Fibroblast of skin of abdomen (primary cell): ENCODE data around the gene GCM1. TPM values are rescaled to one million over a fixed set of nuclear protein-coding genes. Genes with fewer than 3 reads are reported as not detected.
"Not testable (repeated sequence)": the region's sequence is repeated elsewhere in the genome, so short reads cannot be mapped to it uniquely, and the experiment has no call there.

Experiments
- DNase-seq: peaks from one replicate; pipeline ENCODE4 v3.0.0-alpha.2; 2013
- polyA plus RNA-seq, 2 experiments: library from polyadenylated mRNA; unstranded; fragments of 120-200 nt; gene quantifications; one replicate each; pipeline ENCODE4 v1.2.1, GENCODE V29; 2013; ENCODE audit not compliant: insufficient read length in 2 of 2

Gene GCM1, protein sequence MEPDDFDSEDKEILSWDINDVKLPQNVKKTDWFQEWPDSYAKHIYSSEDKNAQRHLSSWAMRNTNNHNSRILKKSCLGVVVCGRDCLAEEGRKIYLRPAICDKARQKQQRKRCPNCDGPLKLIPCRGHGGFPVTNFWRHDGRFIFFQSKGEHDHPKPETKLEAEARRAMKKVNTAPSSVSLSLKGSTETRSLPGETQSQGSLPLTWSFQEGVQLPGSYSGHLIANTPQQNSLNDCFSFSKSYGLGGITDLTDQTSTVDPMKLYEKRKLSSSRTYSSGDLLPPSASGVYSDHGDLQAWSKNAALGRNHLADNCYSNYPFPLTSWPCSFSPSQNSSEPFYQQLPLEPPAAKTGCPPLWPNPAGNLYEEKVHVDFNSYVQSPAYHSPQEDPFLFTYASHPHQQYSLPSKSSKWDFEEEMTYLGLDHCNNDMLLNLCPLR
- not detected for polyA plus RNA-seq (2013, experiment 1 of 2; ENCODE audit: insufficient read length)
- not detected for polyA plus RNA-seq (2013, experiment 2 of 2; ENCODE audit: insufficient read length)

GRCh38 chr6:53148684-53149083 lies at the start of gene GCM1:
TSS of gene GCM1 (minus strand) at chr6:53148841. CDS start at chr6:53145632, 3,209 bp downstream.
- no peak for DNase-seq

DNA sequence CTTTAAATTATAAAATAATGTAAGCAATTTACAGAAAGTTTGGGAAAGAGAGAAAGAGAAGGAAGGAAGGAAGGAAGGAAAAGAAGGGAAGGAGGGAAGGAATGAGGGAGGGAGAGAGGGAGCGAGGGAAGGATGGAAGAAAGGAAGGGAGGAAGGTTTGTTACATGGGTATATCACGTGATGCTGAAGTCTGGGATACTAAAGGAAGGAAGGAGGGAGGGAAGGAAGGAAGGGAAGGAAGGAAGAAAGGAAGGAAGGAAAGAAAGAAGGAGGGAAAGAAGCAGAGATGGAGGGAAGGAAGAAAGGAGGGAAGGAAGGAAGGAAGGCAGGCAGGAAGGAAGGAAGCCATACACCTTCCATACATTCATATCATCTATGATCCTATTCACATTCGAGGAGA lies 48.9 kb upstream of the GCM1 start:
- no peak for DNase-seq

DNA sequence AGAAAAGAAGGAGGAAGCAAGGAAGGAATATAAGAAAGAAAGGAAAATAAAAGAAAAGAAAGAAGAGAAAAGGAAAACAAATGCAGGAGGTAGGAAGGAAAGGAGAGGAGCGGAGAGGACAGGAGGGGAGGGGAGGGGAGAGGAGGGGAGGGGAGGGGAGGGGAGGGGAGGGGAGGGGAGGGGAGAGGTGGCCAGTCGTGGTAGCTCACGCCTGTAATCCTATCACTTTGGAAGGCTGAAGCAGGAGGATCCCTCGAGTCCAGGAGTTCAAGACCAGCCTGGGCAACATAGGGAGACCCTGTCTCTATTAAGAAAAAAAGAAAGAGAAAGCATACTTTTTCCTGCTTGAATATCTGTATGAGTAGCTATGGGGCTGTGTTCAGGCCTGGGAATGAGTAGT lies 46.4 kb upstream of the GCM1 start:
- no peak for DNase-seq

- no peak for DNase-seq
These were observed 44.1 kb upstream of the GCM1 start for GRCh38 chr6:53192682-53193188.

DNA sequence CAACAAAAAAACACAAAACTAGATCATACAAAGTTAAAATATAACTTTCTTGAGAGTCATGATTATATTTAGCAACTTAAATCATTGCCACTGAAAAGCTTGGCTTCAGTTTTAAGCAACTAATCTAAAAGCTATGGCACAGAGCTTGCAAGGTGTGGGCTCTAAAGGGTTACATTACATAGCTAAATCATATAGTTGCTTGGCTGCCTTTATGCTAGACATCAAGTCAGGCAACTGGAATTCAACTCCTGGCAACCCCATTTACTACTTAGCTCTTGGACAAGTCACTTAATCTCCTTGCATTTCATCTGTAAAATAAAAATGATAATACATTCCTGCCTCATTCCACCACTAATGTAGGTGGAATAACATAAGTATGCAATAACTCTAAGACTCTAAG lies 40.9 kb upstream of the GCM1 start:
- DNase-seq: peak; percentile 72

GRCh38 chr6:53188833-53189232 lies 40.2 kb upstream of the GCM1 start:
- no peak for DNase-seq

DNA sequence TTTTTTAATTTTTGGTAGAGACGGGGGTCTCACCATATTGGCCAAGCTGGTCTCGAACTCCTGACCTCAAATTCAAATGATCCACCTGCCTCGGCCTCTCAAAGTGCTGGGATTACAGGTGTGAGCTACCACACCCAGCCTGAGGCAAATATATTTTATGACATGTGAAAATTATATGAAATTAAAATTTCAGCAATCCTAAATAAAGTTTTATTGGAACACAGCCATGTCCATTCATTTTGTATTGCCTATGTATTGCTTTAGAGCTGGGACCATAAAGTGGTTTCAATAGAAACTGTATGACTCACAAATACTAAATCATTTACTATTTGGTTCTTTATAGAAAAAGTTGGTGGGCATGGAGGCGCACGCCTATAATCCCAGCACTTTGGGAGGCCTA lies 32.0 kb upstream of the GCM1 start:
- DNase-seq: no peak

DNA sequence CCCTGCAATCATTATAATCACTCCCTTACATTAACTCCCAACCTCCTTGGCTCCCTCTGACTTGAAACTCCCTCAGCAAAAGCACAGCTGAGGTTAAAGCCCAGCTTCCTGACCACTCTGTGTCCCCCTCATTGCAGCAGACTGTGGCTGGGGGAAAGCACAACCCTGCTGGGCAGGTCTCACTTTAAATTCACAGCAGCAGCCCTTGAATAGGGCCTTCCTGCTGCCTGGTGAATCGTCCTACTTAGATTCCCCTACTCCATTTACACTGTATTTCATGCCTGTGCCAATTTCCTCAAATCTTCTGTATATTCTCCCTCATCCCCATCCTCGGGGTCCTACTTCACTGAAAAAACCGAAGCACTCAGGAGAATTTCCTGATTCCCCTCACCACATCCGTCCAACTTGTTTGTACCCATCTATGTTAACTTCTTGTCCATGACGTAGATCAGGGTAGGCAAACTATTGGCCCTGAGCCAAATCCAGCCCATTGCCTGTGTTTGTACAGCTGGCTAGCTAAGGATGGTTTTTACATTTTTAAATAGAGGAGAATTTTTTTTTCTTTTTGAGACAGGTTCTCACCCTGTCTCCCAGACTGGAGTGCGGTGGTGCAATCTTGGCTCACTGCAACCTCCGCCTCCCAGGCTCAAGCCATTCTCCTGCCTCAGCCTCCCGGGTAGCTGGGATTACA lies 31.5 kb upstream of the GCM1 start:
- DNase-seq: no peak

DNA sequence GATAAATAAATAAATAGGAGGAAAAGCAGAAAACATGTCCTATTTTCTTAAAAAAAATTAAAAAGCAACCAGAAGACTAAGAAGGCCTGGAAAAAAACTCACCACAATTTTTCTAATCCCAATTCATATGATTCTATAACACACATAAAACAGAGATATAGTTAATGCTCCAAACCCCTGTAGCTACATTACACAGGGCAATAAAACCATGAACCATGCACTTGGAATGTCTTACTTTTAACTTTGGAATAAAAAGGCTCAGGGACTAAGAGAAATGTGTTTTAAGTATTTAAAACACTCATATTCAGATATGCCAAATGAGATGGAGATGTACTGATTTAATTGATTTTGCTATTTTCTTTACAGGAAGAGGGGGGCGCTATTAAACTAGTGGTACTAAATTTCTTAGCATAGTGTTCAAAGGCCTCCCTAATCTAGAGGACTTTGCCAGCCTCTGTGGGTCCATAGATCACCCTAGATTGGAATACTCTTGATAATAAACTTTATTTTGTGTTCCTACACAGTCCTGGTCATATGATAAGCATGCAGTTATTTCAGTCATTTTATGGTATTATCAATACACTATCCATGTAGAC lies 30.3 kb upstream of the GCM1 start:
- DNase-seq: no peak

DNA sequence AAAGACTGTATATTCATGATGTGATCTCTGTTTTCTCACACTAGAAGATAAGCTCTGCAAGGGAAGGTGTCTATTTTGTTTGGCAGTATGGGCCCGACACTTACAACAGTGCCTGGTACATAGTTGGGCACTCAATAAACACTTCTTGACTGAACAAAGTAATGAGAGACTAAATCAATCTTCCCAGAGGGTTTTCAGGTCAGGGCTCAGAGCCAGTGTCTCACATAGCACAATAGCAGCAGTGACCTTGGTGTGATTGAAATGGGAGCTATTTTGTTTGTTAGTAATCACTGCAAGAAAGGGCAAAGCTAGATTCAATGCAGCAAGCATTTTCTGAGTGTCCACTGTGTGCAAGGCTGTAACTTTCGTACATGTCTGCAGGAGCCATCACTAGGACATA lies 26.4 kb upstream of the GCM1 start:
- DNase-seq: no peak

GRCh38 chr6:53172468-53172803 lies 23.8 kb upstream of the GCM1 start:
- DNase-seq: no peak

DNA sequence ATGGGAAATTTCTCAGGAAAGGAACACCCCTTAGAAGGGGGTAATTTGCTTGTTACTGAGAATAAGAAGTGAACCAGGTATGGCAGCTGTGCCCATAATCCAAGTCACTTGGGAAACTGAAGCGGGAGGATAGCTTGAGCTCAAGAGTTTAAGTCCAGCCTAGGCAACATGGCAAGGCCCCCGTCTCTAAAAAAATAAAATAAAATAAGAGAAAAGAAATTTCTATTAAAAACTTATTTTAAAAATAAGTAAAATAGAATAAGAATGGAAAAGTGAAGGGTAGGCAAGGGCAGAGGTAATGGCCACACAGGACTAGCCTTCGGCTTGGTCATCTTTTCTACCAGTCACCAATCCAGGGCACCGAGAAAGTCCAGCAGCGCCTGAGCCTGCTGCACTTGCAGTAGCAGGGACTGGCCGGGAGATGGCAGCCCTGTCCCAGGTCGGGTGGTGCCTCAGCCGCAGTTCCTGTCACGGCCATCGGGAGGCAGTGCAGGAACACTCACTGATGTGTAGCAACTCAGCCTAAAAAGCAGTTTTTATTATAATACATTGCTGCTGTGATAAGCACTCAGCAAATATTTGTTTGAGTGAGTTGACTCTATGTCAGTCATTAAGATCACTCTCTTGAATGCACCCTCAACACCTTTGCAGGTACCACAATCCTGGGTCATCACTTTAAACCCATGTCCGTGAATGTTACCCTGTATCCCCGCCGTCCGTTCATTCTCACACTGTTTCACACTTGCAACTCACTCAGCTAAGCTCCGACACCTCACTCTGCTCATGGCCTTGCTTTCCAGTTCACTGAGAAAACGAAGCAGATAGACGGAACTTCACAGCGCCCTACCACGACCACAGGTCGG lies 23.2 kb upstream of the GCM1 start:
- peak; percentile 69 for DNase-seq

- peak; percentile 80 for DNase-seq
These were observed 20.1 kb upstream of the GCM1 start for GRCh38 chr6:53168516-53169267.

GRCh38 chr6:53165293-53165692 lies 16.7 kb upstream of the GCM1 start:
- peak; percentile 21 for DNase-seq

- DNase-seq: no peak
These were observed 14.0 kb upstream of the GCM1 start for GRCh38 chr6:53162606-53163005.

GRCh38 chr6:53161481-53162009 lies 12.9 kb upstream of the GCM1 start:
- no peak for DNase-seq

DNA sequence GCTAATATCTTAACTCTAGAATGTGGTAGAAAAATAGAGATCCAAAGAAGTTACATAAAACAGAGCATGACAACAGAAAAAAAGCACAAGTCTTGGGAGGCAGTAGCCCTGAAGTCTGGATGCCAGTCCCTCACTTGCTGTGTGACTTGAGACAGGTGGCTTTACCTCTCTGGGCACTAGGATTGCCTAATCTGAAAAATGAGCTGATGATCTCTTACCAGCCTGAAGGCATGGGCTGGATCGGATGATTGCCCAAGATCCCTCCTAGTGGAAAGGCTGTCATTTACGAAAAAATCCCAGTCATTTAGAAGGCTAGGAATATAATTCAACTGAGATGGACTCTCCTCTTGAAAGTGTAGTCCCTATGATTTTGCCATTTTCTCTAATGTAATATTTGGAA lies 10.9 kb upstream of the GCM1 start:
- DNase-seq: no peak

- not testable (repeated sequence) for DNase-seq
These were observed 9.4 kb upstream of the GCM1 start for GRCh38 chr6:53158076-53158475.

GRCh38 chr6:53155279-53155678 lies 6.6 kb upstream of the GCM1 start:
- DNase-seq: not testable (repeated sequence)

- no peak for DNase-seq
These were observed 6.2 kb upstream of the GCM1 start for GRCh38 chr6:53154794-53155193.

DNA sequence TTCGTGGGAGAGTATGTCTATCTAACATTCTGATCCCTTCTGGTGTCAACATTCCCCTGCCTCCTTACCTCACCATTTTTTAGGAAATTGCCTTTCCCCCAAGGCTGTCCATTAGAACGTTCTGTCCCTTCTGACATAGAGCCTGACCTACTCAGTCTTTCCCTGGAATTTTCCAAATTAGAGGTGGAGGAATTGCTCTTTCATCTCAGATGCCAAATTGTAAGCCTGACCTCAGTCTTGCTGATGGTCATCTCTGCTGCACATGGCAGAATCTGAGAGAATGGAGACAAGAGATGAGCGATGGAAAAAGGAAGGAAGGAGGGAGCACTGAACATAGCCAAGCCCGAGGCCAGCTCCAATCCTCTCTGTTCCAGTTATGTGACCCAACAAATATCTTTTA lies 5.4 kb upstream of the GCM1 start:
- DNase-seq: no peak
